Stomach (tissue), 9 donors: ENCODE data around the gene KDM4B. TPM values are rescaled to one million over a fixed set of nuclear protein-coding genes. Genes with fewer than 3 reads are reported as not detected.

ENCODE experiments used
- DNase-seq, 2 donors: peaks; one replicate each; pipeline versions ENCODE4 v3.0.0 to v3.0.0-alpha.2; 2013 to 2019
- H3K27ac ChIP-seq, 5 donors: fragments of 200-600 bp in 4 of 5; sonication (generic) in 4 of 5; one replicate each; pipeline ENCODE4 v1.5.1; 2013 to 2019; ENCODE audit warnings: mild to moderate bottlenecking in 1 of 5, moderate library complexity in 1 of 5
- H3K27me3 ChIP-seq, 3 donors: fragments of 200-600 bp; sonication (generic); one replicate each; pipeline ENCODE4 v1.5.1; 2017 to 2019; ENCODE audit warnings: mixed run types in 1 of 3
- H3K36me3 ChIP-seq, 4 donors: fragments of 200-600 bp; sonication (generic); 1 replicate in 3 of 4; 2 replicates in 1 of 4; pipeline ENCODE4 v1.5.1; 2016 to 2019
- H3K4me1 ChIP-seq, 4 donors: fragments of 200-600 bp; sonication (generic); one replicate each; pipeline ENCODE4 v1.5.1; 2016 to 2019
- H3K4me3 ChIP-seq, 4 donors: fragments of 200-600 bp; sonication (generic) in 3 of 4; one replicate each; pipeline ENCODE4 v1.5.1; 2016 to 2019; ENCODE audit warnings: mild to moderate bottlenecking in 1 of 4
- H3K9me3 ChIP-seq, 4 donors: fragments of 200-600 bp; sonication (generic); one replicate each; pipeline ENCODE4 v1.5.1; 2016 to 2019
- EP300 ChIP-seq: sonication (generic); formaldehyde crosslinking; IDR thresholded peaks from one replicate; pipeline ENCODE4 v1.6.1; 2017; ENCODE audit warnings: antibody characterized with exemption
- POLR2A ChIP-seq, 4 donors: fragments of 450-650 bp; IDR thresholded peaks; one replicate each; pipeline ENCODE4 v1.6.1; 2016; ENCODE audit warnings: antibody characterized with exemption in 4 of 4, control low read depth in 2 of 4, mild to moderate bottlenecking in 1 of 4, moderate library complexity in 1 of 4
- POLR2AphosphoS5 ChIP-seq, 3 donors: sonication (generic); formaldehyde crosslinking; IDR thresholded peaks; one replicate each; pipeline ENCODE4 v1.6.1; 2016; ENCODE audit warnings: antibody characterized with exemption in 3 of 3
- WGBS, 5 donors: extraction: QIAGEN DNeasy Blood & Tissue Kit in 3 of 5; methylation state at CpG; one replicate each; pipeline versions ENCODE4 v1.1.5 to v1.1.7; 2013 to 2018; 5-methylcytosine and 5-hydroxymethylcytosine counted together
- intact Hi-C: fragments of 100-400 bp; cut with DNase I; formaldehyde crosslinking; loops from one replicate; pipeline ENCODE4 v1.15.1; 2023; ENCODE audit warnings: low total_unique reads
- polyA plus RNA-seq, 3 donors: library from polyadenylated mRNA; stranded (reverse); fragments of 200-250 nt; gene quantifications; one replicate each; pipeline ENCODE4 v1.2.3, GENCODE V29; 2013
- total RNA-seq, 5 donors: library from RNA; depleted of rRNA; stranded (reverse); fragments of >200 nt; gene quantifications; one replicate each; pipeline versions ENCODE4 v1.1.0 to v1.2.3, GENCODE V29; 2014 to 2016
- TF ChIP-seq, protein P1 (sequence below), 7 experiments: fragments of 450-650 bp in 4 of 7; fragments of 200-600 bp in 3 of 7; sonication (generic) in 3 of 7; IDR thresholded peaks; one replicate each; pipeline ENCODE4 v1.5.1; 2016 to 2019; ENCODE audit warnings: antibody characterized with exemption in 7 of 7, control low read depth in 2 of 7, mild to moderate bottlenecking in 1 of 7
- donor health status: healthy with polysubstance abuse.
- donor health status: Bipolar disorder and iron deficiency.
- donor health status: healthy.

Gene KDM4B
- total and polyA plus RNA-seq, 8 donors = 5.2 to 202 (median 29.4) TPM

- H3K27ac ChIP-seq = no peak overlapping the region
- no peak for TF ChIP-seq POLR2AphosphoS5 (IDR thresholded peaks at IDR 0.05)
- no peak for TF ChIP-seq EP300
- TF ChIP-seq, protein P1, sequence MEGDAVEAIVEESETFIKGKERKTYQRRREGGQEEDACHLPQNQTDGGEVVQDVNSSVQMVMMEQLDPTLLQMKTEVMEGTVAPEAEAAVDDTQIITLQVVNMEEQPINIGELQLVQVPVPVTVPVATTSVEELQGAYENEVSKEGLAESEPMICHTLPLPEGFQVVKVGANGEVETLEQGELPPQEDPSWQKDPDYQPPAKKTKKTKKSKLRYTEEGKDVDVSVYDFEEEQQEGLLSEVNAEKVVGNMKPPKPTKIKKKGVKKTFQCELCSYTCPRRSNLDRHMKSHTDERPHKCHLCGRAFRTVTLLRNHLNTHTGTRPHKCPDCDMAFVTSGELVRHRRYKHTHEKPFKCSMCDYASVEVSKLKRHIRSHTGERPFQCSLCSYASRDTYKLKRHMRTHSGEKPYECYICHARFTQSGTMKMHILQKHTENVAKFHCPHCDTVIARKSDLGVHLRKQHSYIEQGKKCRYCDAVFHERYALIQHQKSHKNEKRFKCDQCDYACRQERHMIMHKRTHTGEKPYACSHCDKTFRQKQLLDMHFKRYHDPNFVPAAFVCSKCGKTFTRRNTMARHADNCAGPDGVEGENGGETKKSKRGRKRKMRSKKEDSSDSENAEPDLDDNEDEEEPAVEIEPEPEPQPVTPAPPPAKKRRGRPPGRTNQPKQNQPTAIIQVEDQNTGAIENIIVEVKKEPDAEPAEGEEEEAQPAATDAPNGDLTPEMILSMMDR (IDR thresholded peaks at IDR 0.05) = no peak
- TF ChIP-seq POLR2A (IDR thresholded peaks at IDR 0.05) = no peak
- intact Hi-C loops = no loop called here
- peaks cover 0 to 24% (median 3%) of the 10 kb centered on the region in 4 donors for H3K4me1 ChIP-seq
- no peak overlapping the region for H3K4me3 ChIP-seq
- 80 to 95% (median 92%) methylated on average over 22 of the region's 22 CpGs for WGBS, 5 donors
- H3K9me3 ChIP-seq = no peaks in the 10 kb centered on the region
- DNase-seq = no peak
- H3K27me3 ChIP-seq = no peaks in the 10 kb centered on the region
- peaks cover 50 to 100% (median 99%) of the 10 kb centered on the region in 4 donors for H3K36me3 ChIP-seq
Measured at GRCh38 chr19:5142725-5143097, 173.8 kb downstream of the KDM4B start.

GRCh38 chr19:5143471-5144411 lies 174.8 kb downstream of the KDM4B start:
- DNase-seq = no peak
- no peaks in the 10 kb centered on the region for H3K27me3 ChIP-seq
- WGBS, 5 donors = 86 to 94% (median 93%) methylated on average over 23 to 51 of the region's 51 CpGs
- H3K4me3 ChIP-seq = no peak overlapping the region
- TF ChIP-seq EP300 (no peak), POLR2AphosphoS5 (IDR thresholded peaks at IDR 0.05) (no peak), POLR2A (IDR thresholded peaks at IDR 0.05) (no peak)
- TF ChIP-seq, protein P1 (IDR thresholded peaks at IDR 0.05) = no peak
- H3K27ac ChIP-seq = no peak overlapping the region
- intact Hi-C loops = no loop called here
- peaks cover 0 to 18% (median 3%) of the 10 kb centered on the region in 4 donors for H3K4me1 ChIP-seq
- H3K36me3 ChIP-seq = peaks cover 48 to 100% (median 99%) of the 10 kb centered on the region in 4 donors
- H3K9me3 ChIP-seq = no peaks in the 10 kb centered on the region

DNA sequence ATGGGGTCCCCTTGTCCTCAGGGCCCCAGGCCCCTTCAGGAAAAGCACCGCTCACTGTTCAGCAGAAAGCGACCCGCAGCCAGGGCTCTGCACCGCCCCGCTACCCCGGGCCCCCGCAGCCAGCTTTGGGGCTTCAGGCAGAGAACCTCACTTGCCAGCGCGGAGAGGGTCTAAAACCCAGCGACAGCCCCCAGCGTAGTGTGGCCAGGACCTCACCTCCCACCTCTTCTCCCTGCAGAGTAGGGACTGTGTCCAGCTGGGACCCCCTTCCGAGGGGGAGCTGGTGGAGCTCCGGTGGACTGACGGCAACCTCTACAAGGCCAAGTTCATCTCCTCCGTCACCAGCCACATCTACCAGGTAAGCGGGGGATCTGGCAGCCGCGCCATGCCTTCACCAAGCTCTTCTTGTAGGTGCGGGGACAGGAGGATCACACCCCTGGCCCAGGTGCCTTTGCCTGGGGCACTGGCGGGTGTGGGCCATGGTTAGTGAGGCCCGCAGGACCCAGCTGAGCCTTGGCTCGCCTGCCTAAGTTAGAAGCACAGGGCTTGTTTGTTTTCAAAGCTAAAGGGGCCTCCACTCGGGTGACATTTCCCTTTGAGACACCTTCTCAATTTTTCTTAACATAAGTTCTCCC lies 175.7 kb downstream of the KDM4B start:
- peaks cover 48 to 100% (median 99%) of the 10 kb centered on the region in 4 donors for H3K36me3 ChIP-seq
- intact Hi-C loops = no loop called here
- TF ChIP-seq, protein P1 (IDR thresholded peaks at IDR 0.05) = no peak
- TF ChIP-seq POLR2A (IDR thresholded peaks at IDR 0.05) = no peak
- TF ChIP-seq POLR2AphosphoS5 (IDR thresholded peaks at IDR 0.05) = no peak
- TF ChIP-seq EP300 = no peak

More for the DNA sequence above, 175.7 kb downstream of the KDM4B start:
- no peaks in the 10 kb centered on the region for H3K27me3 ChIP-seq
- no peaks in the 10 kb centered on the region for H3K9me3 ChIP-seq
- no peak for DNase-seq
- no peak overlapping the region for H3K27ac ChIP-seq
- H3K4me3 ChIP-seq = no peak overlapping the region
- 92 to 96% (median 95%) methylated on average over 18 to 23 of the region's 23 CpGs for WGBS, 5 donors
- H3K4me1 ChIP-seq = peaks cover 0 to 9% (median 1%) of the 10 kb centered on the region in 4 donors
